HCT116 (cell line): ENCODE measurements around the gene ENHO. TPM values are rescaled to one million over a fixed set of nuclear protein-coding genes. Genes with fewer than 3 reads are reported as not detected.

Source experiments
- ATAC-seq: fragments of 200-7000 bp; cut with Tn5 transposase; 2 replicates; pipeline ENCODE4 v1.9.1; 2020; ENCODE audit warnings: mild to moderate bottlenecking, moderate library complexity
- BruUV-seq: library from RNA; stranded (reverse); fragments of 400-500 nt; replicated peaks from 2 replicates; lab custom pipeline; 2021; lab: Mats Ljungman, UMichigan
- CTCF ChIA-PET: fragments of 300-600 bp; sonication (Branson Sonifier 250); formaldehyde crosslinking; loops from one replicate; lab custom pipeline; 2021; ENCODE audit warnings: antibody characterized with exemption; lab: Charles Lee
- POLR2A ChIA-PET: fragments of 300-600, 350-600 bp; sonication (Branson Sonifier 250); formaldehyde crosslinking; loops from one replicate; lab custom pipeline; 2021; ENCODE audit warnings: antibody characterized with exemption; lab: Charles Lee
- RAD21 ChIA-PET, 2 experiments: fragments of 300-600 bp; sonication (Branson Sonifier 250); formaldehyde crosslinking; loops; one replicate each; lab custom pipeline; 2023; ENCODE audit warnings: low total read pairs in 2 of 2; ENCODE audit not compliant: uncharacterized antibody in 2 of 2, unreplicated experiment in 2 of 2, low non-redundant PET in 1 of 2; lab: Charles Lee
- DNase-seq: peaks from one replicate; pipeline ENCODE4 v3.0.0-alpha.2; 2010; ENCODE audit warnings: low read depth, low spot score
- H2AFZ ChIP-seq: fragments of 200-600 bp; shearing (Covaris generic), sonication (generic); 2 replicates; pipeline ENCODE4 v1.6.1; 2017; ENCODE audit warnings: low read depth, mixed run types, mixed read lengths, antibody characterized with exemption, low read length; ENCODE audit not compliant: poor library complexity, severe bottlenecking
- H3K27ac ChIP-seq: 2 replicates; pipeline ENCODE4 v1.5.1; 2012; ENCODE audit warnings: low read depth, low read length
- H3K27me3 ChIP-seq: fragments of 200-600 bp; sonication (generic); 2 replicates; pipeline ENCODE4 v1.6.1; 2016; ENCODE audit warnings: mixed run types, low read length, mixed read lengths; ENCODE audit not compliant: insufficient read depth
- H3K36me3 ChIP-seq, 2 experiments: fragments of 200-500 bp in 1 of 2; fragments of 200-600 bp in 1 of 2; sonication (Bioruptor generic) in 1 of 2; sonication (generic) in 1 of 2; 2 replicates each; pipeline versions ENCODE4 v1.5.1 to v1.6.1; 2014 to 2016; ENCODE audit warnings: low read length in 2 of 2, inconsistent platforms in 1 of 2, mixed read lengths in 1 of 2, mixed run types in 1 of 2; ENCODE audit not compliant: insufficient read depth in 2 of 2, control insufficient read depth in 1 of 2
- H3K4me1 ChIP-seq, 2 experiments: fragments of 200-600 bp in 1 of 2; sonication (generic) in 1 of 2; 2 replicates each; pipeline versions ENCODE4 v1.5.1 to v1.6.1; 2012 to 2017; ENCODE audit warnings: low read length in 2 of 2, inconsistent platforms in 1 of 2, mild to moderate bottlenecking in 1 of 2, mixed read lengths in 1 of 2, mixed run types in 1 of 2, moderate library complexity in 1 of 2; ENCODE audit not compliant: insufficient read depth in 2 of 2, control insufficient read depth in 1 of 2
- H3K4me2 ChIP-seq: fragments of 200-600 bp; sonication (generic); 2 replicates; pipeline ENCODE4 v1.6.1; 2017; ENCODE audit warnings: mixed run types, low read length, mixed read lengths
- H3K4me3 ChIP-seq, 2 experiments: fragments of 200-600 bp in 1 of 2; sonication (generic) in 1 of 2; replicated peaks in 1 of 2; 2 replicates each; pipeline ENCODE4 v1.5.1; 2011 to 2016; ENCODE audit warnings: low read length in 2 of 2, control low read depth in 1 of 2, low read depth in 1 of 2, mild to moderate bottlenecking in 1 of 2, mixed read lengths in 1 of 2, mixed run types in 1 of 2
- H3K79me2 ChIP-seq: fragments of 200-600 bp; sonication (generic); 2 replicates; pipeline ENCODE4 v1.6.1; 2017; ENCODE audit warnings: mild to moderate bottlenecking, mixed run types, low read length, moderate library complexity, mixed read lengths; ENCODE audit not compliant: insufficient read depth
- H3K9ac ChIP-seq: fragments of 200-600 bp; sonication (generic); 2 replicates; pipeline ENCODE4 v1.6.1; 2016; ENCODE audit warnings: low read length, mixed read lengths
- H3K9me2 ChIP-seq: fragments of 200-600 bp; sonication (generic), shearing (Covaris generic); 2 replicates; pipeline ENCODE4 v1.6.1; 2017; ENCODE audit warnings: mixed run types, mild to moderate bottlenecking, moderate library complexity; ENCODE audit not compliant: insufficient read depth
- H3K9me3 ChIP-seq, 2 experiments: fragments of 200-500 bp in 1 of 2; fragments of 200-600 bp in 1 of 2; sonication (Bioruptor generic) in 1 of 2; sonication (generic) in 1 of 2; 2 replicates each; pipeline ENCODE4 v1.6.1; 2014 to 2017; ENCODE audit warnings: low read length in 2 of 2, mixed read lengths in 2 of 2, inconsistent platforms in 1 of 2, low read depth in 1 of 2, mild to moderate bottlenecking in 1 of 2, mixed run types in 1 of 2, moderate library complexity in 1 of 2; ENCODE audit not compliant: control insufficient read depth in 1 of 2, insufficient read depth in 1 of 2
- H4K20me1 ChIP-seq: fragments of 200-600 bp; sonication (generic), shearing (Covaris generic); 2 replicates; pipeline ENCODE4 v1.6.1; 2017; ENCODE audit warnings: mixed run types, mild to moderate bottlenecking, moderate library complexity; ENCODE audit not compliant: insufficient read depth
- POLR2A ChIP-seq: IDR thresholded peaks from 2 replicates; pipeline ENCODE4 v1.7.0; 2011; ENCODE audit warnings: borderline replicate concordance; ENCODE audit not compliant: insufficient read depth, insufficient read length; ENCODE audit errors: extremely low read depth
- SIN3A ChIP-seq: IDR thresholded peaks from 2 replicates; pipeline ENCODE4 v1.6.1; 2012; ENCODE audit warnings: low read depth
- SRF ChIP-seq: IDR thresholded peaks from 2 replicates; pipeline ENCODE4 v1.6.1; 2012; ENCODE audit warnings: low read depth
- intact Hi-C: fragments of 100-400 bp; cut with micrococcal nuclease; formaldehyde crosslinking; loops from 2 replicates; pipeline ENCODE4 v1.10.0; 2022
- total RNA-seq: library from RNA; stranded (reverse); gene quantifications from one replicate; pipeline ENCODE4 v1.2.1, GENCODE V29; 2021; ENCODE audit not compliant: unreplicated experiment
- TF ChIP-seq, protein P1 (sequence below): IDR thresholded peaks from 2 replicates; pipeline ENCODE4 v1.6.1; 2012; ENCODE audit warnings: low read depth

Gene ENHO
- total RNA-seq, 1 experiment from 2014 or later, result 6.1 TPM

DNA sequence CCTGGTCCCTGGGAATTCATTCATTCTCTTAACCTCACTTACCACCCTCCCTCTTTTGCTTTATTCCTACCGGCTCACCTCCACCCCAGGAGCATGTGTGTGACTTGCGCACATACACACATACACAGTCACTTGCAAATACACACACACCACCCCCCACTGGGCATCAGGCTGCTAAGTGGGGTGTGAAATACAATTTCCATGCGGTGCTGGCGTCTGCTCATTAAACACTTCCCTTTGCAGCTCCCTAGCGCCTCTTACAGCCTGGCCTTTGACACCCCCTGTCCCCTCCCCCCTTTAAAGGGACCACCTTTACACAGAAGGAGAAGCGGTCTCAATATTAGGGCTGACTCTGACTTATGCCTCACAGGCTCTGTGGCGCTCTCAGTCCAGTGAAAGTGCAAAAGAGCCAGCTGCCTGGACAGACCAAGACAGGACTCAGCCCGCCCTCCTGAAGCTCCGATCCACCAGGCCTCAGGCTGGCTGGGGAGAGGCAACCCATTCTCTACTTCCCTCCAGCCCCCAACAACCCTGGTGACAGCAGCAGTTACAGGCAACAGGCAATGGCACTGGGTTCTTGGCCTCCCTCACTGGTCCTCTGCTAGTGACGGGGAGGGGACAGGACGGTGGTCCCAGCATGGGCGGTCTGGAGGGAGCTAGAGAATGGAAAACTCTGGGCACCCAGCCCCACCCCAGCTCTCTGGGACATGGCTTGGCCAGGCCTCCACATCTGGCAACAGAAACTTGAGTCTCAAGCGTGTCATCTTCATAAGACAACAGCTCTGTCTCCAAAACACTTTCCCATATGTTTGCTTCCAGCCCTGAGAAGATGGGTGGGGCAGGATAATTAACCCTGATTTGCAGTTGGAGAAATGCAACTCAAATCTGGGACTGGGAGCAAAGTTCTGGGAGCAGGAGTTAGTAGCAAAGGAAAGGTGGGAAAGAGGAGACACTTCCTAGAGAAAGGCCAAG is 12.0 kb downstream of the ENHO start:
- BruUV-seq, result no TSS peak
- Histone ChIP-seq H3K4me2 (no peak overlapping the region), H3K4me1 (peaks cover 3 to 5% of the 10 kb centered on the region in 2 experiments; a peak in 2 of 4 replicates), H3K9me2 (no peaks in the 10 kb centered on the region), H3K36me3 (no peaks in the 10 kb centered on the region), H3K9me3 (no peaks in the 10 kb centered on the region), H3K4me3 (no peak overlapping the region)
- RAD21 ChIA-PET, result no interaction called here
- intact Hi-C loops, result no loop called here
- no peak for DNase-seq
- TF ChIP-seq, protein P1, sequence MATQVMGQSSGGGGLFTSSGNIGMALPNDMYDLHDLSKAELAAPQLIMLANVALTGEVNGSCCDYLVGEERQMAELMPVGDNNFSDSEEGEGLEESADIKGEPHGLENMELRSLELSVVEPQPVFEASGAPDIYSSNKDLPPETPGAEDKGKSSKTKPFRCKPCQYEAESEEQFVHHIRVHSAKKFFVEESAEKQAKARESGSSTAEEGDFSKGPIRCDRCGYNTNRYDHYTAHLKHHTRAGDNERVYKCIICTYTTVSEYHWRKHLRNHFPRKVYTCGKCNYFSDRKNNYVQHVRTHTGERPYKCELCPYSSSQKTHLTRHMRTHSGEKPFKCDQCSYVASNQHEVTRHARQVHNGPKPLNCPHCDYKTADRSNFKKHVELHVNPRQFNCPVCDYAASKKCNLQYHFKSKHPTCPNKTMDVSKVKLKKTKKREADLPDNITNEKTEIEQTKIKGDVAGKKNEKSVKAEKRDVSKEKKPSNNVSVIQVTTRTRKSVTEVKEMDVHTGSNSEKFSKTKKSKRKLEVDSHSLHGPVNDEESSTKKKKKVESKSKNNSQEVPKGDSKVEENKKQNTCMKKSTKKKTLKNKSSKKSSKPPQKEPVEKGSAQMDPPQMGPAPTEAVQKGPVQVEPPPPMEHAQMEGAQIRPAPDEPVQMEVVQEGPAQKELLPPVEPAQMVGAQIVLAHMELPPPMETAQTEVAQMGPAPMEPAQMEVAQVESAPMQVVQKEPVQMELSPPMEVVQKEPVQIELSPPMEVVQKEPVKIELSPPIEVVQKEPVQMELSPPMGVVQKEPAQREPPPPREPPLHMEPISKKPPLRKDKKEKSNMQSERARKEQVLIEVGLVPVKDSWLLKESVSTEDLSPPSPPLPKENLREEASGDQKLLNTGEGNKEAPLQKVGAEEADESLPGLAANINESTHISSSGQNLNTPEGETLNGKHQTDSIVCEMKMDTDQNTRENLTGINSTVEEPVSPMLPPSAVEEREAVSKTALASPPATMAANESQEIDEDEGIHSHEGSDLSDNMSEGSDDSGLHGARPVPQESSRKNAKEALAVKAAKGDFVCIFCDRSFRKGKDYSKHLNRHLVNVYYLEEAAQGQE, result no peak
- TF ChIP-seq POLR2A, result no peak
- no peak for TF ChIP-seq SIN3A
- no peak for TF ChIP-seq SRF
- TF ChIP-seq, all 23 proteins: peak for 0
- no peak overlapping the region for H2AFZ ChIP-seq
- no peaks in the 10 kb centered on the region for H3K27me3 ChIP-seq
- no peak overlapping the region for H3K9ac ChIP-seq
- H4K20me1 ChIP-seq, result no peaks in the 10 kb centered on the region
- ChIA-PET POLR2A (no interaction called here), CTCF (no interaction called here)
- H3K79me2 ChIP-seq, result no peaks in the 10 kb centered on the region
- H3K27ac ChIP-seq, result no peak overlapping the region
- ATAC-seq, result no peak
